ENCODE measurements around the gene FYN.

GRCh38 chr6:111620169-111620568 is 253.1 kb downstream of the FYN start:
- TF ChIP-seq POLR2AphosphoS5 (IDR thresholded peaks at IDR 0.05; ENCODE audit: borderline replicate concordance, low read depth, low read length): no peak
- TF ChIP-seq EZH2 (IDR thresholded peaks at IDR 0.05): no peak
- TF ChIP-seq FOXP2 (optimal IDR thresholded peaks at IDR 0.05; ENCODE audit: control extremely low read depth, extremely low read length, insufficient read depth): no peak
